Measurements from ENCODE around the gene CLEC4M.

DNA sequence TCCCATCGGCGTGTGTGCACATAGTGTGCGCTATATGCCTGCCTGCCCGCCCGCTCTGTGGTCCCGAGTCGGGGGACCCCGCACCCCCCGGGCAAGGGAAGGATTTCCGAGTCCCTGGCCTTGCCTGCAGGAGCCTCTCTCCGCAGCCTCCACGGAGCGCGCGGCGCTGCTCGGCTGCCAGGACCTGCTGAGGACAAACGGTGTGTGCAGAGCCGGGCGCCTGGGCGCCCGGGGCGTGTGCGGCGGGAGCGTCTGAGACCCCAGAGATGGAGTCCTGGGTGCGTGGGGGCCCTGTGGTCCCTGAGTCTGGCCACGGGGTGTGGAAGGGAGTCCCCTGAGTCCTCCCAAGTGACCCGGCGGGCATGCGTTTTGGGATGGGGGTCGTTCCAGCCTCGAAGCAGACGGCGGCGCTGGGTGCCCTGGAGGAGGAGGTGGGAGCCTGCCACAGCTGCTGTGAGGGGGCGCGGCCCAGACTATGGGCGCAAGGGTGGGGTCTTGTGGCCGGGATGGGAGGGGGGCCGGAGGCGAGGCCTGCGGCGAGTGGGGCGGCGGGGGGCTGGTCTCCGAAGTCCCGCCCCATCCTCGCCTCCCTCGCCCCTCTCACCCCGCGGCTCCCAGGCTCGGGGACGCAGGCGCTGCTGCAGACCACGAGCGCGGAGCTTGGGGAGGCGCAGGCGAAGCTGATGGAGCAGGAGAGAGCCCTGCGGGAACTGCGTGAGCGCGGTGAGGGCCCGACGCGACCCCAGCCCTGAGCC is 25.3 kb downstream of the CLEC4M start:
- TF ChIP-seq, protein P1, sequence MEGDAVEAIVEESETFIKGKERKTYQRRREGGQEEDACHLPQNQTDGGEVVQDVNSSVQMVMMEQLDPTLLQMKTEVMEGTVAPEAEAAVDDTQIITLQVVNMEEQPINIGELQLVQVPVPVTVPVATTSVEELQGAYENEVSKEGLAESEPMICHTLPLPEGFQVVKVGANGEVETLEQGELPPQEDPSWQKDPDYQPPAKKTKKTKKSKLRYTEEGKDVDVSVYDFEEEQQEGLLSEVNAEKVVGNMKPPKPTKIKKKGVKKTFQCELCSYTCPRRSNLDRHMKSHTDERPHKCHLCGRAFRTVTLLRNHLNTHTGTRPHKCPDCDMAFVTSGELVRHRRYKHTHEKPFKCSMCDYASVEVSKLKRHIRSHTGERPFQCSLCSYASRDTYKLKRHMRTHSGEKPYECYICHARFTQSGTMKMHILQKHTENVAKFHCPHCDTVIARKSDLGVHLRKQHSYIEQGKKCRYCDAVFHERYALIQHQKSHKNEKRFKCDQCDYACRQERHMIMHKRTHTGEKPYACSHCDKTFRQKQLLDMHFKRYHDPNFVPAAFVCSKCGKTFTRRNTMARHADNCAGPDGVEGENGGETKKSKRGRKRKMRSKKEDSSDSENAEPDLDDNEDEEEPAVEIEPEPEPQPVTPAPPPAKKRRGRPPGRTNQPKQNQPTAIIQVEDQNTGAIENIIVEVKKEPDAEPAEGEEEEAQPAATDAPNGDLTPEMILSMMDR (IDR thresholded peaks at IDR 0.05), result no peak
- TF ChIP-seq POLR2A (IDR thresholded peaks at IDR 0.05), result no peak

Measured in testis (tissue), 2 donors.